Stimulated activated CD4-positive, alpha-beta T cell treated with anti-CD3 and anti-CD28 coated beads, TNF-alpha, amount 100 ng/mL, for 24 hours (primary cell): ENCODE results near the gene CHN2.

ENCODE experiments used
- DNase-seq, 3 experiments: peaks; one replicate each; pipeline ENCODE4 v3.0.0-alpha.2; 2020; ENCODE audit warnings: low read depth in 3 of 3

Gene CHN2

DNA sequence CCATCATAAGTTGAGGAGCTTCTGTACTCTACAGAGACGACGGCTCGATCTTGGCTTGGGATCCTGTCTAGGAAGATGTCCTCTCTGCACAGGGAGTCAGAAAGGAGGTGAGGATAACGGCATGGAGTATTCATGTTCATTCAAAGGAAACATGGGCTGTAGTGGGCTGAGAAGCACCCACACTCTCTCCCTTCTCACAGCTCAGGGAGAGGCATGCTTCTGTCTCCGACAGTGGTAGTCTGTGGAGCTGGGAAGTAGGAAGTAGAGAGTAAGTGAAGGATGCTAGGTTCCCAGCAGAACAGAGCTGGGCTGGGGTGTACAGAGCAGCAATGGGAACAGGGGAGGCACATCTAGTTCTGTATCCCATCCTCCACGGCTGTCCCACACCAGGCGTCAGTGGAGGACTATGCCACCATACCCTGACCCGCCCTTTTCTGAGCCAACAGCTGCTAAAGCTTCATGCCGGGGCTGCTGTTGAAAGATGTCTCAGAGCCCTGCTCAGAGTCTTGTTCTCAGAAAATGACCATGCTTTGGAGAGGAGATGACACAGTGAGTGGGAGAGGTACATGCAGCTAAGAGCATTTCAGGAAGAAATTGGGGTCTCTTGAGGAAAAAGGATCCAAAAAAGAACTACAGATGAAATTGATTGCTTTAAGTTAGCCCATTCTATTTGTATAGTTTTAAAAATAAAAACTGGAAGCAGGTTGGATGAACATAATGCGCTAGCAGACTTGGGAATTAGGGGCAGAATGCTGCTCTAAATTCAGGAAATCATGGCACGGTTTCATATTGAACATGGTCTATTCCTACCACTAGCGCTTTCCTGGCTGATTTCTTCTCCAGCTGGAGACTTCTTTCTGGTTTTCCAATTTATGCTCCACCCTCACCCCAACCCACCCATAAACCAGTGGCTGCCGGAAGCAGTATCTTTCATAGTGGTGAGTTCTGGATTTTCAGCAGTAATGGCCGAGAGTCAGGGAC is 138.6 kb downstream of the CHN2 start:
- DNase-seq = no peak

DNA sequence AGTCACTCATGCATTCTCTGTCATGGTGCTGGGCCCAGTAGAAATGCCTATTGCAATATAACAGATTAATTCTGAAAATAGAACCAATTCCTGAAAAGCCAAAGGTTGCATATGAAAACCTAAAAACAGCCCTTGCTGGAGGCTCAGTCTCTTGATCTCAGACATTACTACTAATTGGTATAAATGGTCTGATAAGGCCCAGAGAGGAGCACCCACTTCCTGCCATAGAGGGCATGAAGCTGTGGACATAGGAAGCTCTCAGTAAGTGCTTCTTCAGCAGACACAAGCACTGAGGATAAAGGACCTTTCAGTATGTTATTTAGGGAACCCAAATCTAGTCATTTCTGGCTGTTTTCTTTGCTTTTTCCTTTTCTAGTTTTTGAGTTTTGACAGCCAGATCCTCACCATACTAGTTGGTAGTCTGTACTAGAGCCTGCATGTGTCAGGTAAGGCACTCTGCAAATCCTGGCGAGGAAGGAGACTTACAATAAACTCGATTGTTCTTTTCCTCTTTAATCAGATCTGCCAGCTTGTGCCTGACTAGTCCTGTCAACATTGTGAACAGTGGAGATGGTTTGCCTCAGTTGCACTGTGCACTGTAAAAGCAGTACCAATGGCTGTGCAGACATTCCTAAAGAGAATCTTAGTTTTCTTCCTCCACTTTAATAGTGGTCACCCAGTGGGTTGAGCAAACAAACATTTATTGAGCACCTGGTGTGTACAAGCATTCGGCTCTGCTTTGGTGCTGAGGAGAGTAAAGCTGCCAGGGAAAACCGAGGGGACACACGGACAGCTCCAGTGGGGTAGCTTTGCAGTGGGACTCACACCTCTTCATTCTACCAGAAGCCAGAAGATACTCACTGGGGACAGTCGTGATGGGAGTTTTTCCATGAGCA is 140.9 kb downstream of the CHN2 start:
- no peak for DNase-seq

DNA sequence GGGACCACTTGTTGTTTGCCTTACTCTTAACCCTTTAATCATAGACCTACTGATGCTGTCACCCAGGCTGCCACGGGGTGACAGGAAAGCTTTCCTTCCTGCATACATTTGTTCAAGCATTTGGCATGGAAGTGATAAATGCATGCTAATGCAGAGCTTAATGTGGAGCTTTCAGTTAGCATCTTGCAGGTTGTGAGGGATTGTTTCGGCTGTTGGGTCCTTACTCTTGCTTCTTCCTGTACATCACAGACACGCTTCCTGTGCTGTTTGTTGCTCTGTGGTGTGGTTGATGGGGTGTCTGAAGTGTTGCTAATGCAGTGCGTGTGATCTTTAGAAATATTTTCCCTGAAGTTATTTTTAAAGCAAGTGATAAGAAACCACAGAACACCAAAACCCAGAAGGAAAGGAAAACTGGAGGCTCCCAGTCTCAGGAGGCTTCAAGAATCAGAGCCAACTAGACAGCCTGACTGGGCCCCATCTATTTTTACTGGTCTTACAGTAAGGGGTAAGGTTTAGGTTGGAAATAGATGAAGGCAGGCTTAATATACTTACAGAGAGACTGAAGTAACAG is 143.1 kb downstream of the CHN2 start:
- DNase-seq = no peak

DNA sequence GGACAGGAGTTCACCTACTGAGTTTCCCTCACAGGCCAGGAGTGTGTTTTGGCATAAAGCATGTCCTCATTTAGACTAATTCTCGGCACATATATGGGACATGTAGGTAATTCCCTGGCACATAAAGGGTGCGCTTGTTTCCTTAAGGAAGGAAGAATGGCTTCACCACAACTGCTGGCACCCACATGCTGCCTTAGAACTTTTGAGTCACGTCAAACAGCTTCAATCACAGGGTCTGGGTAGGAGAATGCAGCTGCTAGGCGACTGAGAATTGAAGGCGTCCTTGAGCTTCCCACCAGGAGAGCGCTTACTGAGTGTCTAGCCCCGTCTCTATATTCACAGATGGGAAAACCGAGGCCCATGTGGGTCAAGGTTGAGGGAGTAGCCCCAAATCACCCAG is 146.1 kb downstream of the CHN2 start:
- no peak for DNase-seq

DNA sequence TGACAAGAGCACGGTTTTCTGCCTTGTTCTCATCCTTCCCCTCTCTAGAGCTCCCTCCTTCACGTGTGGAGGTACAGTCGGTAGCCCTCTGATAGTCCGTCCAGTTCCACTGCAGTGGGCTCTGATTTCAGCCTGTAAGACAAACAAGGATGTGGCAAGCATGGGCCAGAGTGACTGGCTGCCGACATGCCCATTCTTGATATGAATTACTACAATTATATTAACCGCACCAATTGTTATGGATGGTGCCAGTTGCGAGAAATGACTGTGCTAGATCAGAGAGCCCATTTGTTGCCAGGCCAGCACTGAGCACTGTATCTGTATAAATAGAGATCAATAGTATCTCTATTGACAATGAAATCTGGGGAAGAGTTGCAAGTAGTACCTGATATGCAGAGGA is 146.6 kb downstream of the CHN2 start:
- DNase-seq = no peak

DNA sequence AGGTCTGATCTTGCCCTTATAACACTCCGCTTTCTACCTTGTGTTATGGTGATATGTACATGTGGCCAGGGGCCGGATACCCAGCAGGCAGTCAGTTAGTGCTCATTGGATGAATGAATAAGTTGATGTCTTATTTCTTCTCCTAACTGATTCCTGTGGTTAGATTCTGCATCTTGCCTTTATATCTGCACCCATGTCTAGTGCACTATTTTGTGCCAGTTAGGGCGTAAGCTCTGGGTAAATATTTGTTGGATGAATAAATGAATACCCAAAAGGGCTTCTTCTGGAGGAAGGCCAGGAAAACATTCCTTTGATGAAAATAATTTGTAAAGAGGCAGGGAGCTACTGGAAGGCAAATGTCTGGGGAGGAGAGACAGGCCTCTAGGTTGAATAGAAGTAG is 148.2 kb downstream of the CHN2 start:
- no peak for DNase-seq

DNA sequence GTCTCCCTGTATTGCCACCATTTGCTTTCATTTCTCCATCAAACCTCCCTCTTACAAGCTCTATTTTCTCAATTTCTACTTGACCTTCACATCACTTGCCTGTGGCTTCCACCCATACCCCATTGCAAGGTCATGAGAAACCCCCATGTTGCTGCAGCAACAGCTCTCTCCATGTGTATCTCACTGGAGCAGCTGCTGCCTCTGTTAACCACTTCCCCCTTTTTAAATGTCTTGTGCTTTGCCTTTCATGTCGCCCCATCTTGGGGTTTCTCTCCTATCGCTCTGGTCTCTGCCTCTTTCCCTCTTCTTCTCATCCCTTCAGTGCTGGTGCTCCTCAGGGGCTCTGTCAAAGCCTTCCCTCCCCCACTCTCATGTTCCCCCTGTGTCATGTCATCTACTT is 148.8 kb downstream of the CHN2 start:
- no peak for DNase-seq

DNA sequence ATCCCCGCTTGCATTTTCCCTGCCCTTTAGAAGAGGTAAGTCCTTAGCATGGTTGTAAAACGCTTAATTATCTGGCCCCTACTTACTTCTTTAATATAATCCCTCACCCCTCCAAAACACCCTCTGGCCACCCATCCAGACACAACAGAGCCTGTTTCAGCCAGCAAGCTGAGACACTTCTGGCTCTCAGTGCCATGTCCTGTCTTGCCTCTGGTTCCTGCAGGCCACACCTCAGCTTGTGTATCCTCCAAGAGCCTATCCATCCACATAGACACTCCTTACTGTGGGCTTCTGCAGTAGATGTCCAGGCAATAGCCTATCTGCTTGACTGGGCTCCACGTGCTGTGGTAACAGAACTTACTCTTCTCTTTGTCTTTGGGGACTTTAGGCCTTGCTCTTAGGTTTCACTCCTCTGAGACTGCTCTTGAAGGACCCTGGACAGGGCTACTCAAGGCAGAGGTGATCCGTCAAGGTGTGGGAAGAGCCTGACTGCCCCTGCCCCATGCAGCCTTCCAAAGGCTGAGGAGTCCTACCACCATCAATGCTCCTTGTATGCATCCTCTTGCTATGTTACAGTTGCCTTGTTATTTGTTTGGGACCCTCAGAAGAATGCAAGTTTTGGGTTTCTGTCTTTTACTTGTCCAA is 149.9 kb downstream of the CHN2 start:
- no peak for DNase-seq

DNA sequence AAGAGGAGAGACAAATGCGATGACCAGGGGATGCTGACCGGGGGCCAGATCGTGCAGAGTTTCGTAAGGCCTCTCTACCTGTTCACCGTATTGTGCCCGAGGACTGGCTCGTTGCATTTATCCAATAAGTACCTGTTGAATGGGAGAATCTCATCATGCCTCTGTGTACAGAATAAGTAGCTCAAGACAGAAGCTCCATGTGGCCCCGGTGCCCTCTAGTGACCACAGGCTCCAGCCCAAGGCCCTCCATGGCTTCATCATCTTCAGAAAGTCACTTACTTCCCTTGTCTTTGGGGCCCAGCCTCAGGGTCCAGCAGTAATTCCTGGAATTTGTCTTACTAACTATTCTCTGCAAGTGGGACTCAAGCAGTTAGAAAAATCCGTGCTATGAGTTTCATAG is 151.0 kb downstream of the CHN2 start:
- DNase-seq = no peak

DNA sequence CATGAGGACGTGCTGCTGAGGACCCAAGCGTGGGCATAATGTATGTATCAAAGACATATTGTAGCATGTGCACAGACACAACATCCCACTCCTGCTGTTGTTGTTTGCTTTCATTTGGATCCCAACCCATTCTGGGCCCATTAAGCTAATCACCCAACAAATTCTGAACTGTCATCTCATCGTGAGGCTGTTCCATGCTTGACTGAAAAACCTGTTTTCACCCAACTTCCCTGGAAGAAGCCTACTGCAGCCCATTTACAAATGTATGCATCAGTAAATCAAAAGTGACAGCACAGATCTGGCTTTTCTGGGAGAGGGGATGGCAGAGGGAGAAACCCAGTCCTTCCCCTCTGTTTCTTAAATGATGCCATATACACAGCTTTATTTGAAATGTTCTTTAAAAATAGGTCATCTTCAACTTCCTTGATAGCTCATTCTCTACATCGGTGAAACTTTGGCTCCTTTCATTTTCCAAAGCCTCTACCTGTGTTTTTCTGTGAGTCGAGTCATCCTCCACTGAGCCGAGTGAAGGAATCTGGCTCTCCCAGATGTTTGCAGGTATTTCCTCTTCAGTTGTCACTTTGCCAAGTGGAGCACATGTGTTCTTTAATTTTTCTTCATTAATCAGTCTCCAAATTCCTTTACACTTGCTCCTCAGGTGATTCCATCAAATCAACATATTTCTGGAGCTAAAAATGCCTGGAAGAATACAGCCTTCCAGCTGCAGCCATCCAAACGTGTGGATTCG is 151.8 kb downstream of the CHN2 start:
- no peak for DNase-seq

DNA sequence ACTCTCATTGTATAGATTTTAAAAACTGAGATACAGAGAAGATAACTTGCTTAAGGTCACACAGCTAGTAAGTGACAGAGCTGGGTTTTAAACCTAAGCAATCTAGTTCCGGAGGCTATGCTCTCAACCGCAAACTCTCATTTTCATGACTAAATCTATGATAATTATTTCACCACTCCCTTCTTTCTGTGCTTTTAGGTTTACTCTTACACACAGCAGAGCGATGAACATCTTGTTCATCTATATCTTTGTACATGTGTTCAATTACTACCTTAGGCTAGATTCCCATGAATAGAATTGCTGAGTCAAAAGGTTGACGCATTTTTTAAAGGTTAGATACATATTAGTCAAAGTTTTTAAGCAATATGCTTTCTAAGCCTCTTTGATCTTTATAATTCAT is 154.8 kb downstream of the CHN2 start:
- no peak for DNase-seq

DNA sequence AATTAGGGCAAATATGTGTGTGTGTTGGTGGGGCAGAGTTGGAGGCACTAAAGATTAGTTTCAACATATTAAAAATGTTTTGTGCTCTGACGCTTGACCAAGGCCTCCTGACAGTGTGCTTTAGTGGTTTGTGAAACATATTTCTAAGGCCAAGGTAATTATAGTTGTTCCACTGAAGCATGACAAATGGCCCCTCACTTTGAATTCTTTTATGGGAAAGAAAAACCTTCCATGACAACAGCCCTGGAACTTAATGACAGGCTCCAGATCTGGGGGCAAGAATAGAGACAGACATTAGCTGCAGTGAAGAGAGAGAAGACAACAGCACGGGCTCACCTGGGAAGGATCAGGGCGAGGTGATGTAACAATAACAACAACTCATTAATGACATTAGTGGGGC is 155.8 kb downstream of the CHN2 start:
- no peak for DNase-seq

DNA sequence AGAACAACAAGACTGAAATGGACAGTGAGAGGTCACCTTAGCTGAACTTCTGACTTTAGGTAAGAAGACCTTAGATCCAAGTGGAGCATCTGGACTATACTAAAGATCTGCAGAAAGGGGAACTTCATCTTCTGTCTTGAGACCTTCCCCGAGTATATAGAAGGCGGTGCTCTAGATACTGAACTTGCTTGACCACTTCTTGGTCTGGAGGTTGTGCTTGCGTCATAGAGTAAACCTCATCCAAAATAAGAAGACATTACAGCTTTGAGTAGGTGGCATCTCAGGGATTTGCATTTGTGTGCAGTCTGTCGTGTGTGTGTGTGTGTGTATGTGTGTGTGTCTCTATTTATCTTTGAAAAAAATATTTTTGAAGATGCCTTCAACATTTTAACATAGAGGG is 157.5 kb downstream of the CHN2 start:
- DNase-seq = no peak

DNA sequence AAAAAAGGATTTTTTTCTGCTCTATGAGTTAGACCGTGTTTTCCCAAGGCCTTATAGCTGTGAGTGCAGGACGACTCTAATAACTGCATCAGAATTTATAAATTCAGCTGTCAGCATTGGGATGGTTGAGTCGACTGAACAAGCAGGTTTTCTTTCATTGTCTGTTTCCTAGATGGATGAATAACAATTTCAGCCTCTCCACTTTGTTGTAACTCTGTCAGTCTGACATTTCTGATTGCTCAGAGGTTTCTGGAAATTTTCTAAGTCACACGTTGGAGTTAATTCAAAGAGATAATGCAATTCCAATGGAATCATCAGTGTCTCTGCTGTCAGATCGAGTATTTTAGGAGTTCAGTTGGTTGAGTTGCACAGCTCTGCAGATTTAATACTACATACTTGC is 159.2 kb downstream of the CHN2 start:
- no peak for DNase-seq

DNA sequence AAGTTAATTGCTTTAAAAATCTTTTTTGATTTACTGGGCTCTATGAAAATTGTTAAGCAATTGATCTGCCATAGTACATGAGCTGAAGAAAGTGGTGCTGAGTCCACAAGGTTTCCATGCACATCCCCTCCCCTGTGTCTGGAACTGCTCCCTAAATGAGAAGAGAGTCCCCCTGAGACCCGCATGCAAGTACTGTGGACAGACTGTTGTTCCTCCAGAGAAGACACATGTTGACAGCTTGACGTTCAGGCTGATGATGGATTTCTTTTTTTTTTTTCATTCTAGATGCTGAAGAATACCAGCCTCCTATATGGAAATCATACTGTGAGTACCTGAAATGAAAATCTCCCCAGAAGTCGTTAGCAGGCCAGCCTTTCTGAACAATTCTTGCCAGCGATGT is 159.8 kb downstream of the CHN2 start:
- no peak for DNase-seq

DNA sequence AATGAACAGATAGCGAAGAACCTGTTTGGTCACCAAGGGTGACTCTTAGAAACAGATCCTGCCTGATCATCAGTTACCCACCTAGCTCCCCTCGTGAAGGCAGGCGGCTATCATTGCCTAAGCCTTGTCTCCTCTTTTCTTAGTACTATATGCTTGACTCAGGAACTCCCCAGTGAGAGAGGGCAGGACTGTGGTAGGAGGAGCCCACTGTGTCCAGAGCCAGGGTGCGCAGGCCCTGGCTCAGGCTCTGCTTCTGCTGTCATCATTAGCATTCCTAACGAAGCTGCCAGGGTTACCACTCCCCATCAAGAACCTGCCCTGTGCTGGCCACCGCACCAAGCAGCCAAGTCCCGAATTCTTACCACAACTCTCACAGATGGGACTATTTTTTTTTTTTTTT is 160.8 kb downstream of the CHN2 start:
- no peak for DNase-seq

DNA sequence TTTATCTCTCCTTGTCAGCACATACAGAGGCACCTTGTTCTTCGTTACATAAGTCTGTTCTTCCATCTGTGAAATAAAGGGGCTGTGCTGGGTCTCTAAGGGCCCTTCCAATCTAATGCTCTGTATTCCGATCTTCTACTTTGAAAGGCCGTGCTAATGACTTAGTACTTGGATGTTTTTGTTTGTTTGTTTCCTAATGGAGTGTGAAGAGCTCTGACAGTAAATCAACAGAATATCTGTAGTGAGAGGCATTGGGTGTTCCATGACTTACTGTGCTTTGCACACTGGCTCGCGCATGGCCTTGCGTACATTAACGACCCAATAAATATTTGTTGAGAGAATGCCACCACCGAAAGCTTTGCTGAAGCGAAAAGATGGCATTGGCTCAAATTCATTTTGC is 162.1 kb downstream of the CHN2 start:
- DNase-seq = no peak

DNA sequence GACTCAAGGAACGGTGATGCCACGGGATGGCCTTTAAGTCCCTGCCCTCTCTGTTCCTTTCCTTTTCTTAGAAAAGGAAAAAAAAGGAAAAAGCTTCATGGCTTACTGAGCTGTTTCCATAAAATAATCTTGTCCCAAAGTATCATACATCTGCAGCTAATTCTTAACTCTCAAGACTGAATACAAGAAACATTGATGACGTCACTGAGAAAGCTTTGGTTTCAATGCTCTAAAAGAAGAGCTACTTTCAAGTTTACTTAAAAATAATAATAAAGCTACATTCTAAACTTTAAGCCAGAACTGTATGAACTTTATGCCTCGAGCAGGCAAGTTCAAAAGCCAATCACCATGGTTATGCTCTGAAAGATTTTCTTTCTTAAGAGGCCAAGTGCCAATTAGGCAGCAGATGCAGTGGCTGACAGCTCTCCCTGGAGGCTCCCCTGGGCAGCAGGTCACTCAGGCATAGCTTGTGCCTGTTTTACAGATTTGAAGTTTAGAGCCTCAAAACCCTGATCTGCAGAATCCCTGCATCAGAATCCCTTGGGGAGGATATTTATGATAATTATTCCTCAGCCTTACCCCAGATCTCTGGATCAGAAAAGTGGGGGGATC is 165.0 kb downstream of the CHN2 start:
- no peak for DNase-seq

DNA sequence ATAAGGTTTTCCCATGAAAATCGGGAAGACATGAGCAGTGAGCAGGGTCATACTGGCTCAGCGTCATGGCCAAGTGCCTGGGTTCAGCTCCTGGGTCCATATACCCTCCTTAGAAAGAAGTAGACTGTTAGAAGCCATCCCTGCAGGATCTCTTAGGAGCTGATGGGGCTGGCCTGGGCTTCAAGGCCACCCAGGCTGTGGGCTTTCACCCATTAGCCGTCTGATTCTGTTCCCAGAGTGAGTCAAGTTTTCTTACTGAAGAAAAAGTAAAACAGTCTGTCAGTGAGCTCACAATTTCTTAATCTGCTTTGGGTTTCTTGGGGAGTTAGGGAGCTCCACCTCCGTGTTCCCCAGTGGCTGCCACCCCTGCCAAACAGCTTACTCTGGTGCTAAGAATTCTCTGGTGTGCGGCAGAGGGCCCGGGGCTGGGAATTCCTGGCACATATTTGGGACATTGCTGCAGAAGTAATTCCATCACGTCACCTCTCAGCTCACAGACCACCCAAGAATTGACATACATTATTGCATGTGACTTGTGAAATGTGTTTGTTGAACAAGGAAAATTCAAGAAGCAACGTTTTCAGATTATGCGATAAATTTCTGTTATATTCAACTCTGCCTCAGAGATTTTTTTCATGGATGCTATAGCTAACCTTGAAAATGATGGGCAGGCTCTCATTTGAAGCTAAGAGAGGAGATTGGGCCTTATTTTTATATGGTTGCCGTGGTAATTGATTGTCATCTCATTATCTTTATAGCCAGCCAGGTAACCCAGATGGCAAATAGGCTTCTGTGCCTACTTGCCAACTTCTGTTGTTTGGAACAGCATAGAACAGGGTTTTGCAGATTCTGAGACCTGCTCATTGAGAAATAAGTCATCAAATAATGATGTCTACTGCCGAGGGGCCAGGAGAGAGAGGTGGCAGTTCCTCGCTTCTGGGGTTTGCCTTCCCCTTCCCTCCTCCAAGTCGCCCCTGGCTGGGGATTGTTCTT is 166.4 kb downstream of the CHN2 start:
- DNase-seq = no peak

DNA sequence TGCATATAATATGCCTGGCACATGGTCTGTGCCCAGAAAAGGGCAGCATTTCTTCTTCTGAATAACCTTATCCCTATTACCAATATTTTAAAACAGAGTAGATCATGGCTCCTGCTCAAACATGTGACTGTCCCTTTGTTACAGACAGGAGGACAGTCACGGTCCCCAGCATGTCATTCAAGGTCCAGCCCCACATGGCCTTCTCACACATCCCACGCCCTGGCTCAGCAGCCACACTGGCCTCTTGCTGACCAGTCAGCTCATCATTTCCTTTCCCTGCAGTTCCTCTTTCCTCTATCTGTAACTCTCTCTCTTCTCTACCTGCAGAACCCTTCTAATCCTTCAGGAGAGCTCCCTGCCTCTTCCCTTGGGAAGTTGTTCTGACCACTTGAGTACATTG is 167.8 kb downstream of the CHN2 start:
- DNase-seq = no peak
